Heart left ventricle (tissue), 16 donors: ENCODE results near the gene RAI2. TPM values are rescaled to one million over a fixed set of nuclear protein-coding genes. Genes with fewer than 3 reads are reported as not detected.

ENCODE experiments used
- ATAC-seq, 4 donors: fragments of 200-7000 bp; cut with Tn5 transposase; one replicate each; pipeline ENCODE4 v1.9.1; 2020 to 2022; ENCODE audit warnings: moderate library complexity in 4 of 4, mild to moderate bottlenecking in 3 of 4, moderate number of reproducible peaks in 1 of 4
- DNase-seq, 5 donors: peaks; one replicate each; pipeline ENCODE4 v3.0.0-alpha.2; 2020
- H3K27ac ChIP-seq, 12 donors: fragments of 200-600 bp; sonication (generic) in 4 of 12; one replicate each; pipeline versions ENCODE4 v1.5.0 to v1.8.0; 2016 to 2022; ENCODE audit warnings: mild to moderate bottlenecking in 2 of 12
- H3K27me3 ChIP-seq, 9 donors: fragments of 200-600 bp; sonication (generic) in 2 of 9; one replicate each; pipeline versions ENCODE4 v1.5.1 to v1.8.0; 2016 to 2022; ENCODE audit warnings: mild to moderate bottlenecking in 3 of 9
- H3K36me3 ChIP-seq, 9 donors: fragments of 200-600 bp; sonication (generic) in 2 of 9; one replicate each; pipeline versions ENCODE4 v1.5.0 to v1.8.0; 2018 to 2022; ENCODE audit warnings: mild to moderate bottlenecking in 2 of 9
- H3K4me1 ChIP-seq, 12 donors: fragments of 200-600 bp; sonication (generic) in 4 of 12; one replicate each; pipeline versions ENCODE4 v1.5.0 to v1.8.0; 2016 to 2022; ENCODE audit warnings: mild to moderate bottlenecking in 3 of 12
- H3K4me3 ChIP-seq, 12 donors: fragments of 200-600 bp; sonication (generic) in 4 of 12; one replicate each; pipeline versions ENCODE4 v1.5.0 to v1.8.0; 2017 to 2022; ENCODE audit warnings: mild to moderate bottlenecking in 9 of 12, moderate library complexity in 4 of 12
- H3K9me3 ChIP-seq, 12 donors: fragments of 200-600 bp; sonication (generic) in 4 of 12; one replicate each; pipeline versions ENCODE4 v1.5.0 to v1.8.0; 2016 to 2022; ENCODE audit warnings: mild to moderate bottlenecking in 1 of 12
- POLR2A ChIP-seq, 2 donors: fragments of 450-650 bp; IDR thresholded peaks; one replicate each; pipeline ENCODE4 v1.6.1; 2017; ENCODE audit warnings: antibody characterized with exemption in 2 of 2, mild to moderate bottlenecking in 2 of 2, moderate library complexity in 2 of 2
- WGBS, 4 donors: extraction: QIAGEN DNeasy Blood & Tissue Kit in 2 of 4; methylation state at CpG; one replicate each; pipeline versions ENCODE4 v1.1.5 to v1.1.7; 2013 to 2018; 5-methylcytosine and 5-hydroxymethylcytosine counted together
- intact Hi-C, 10 donors: fragments of 100-400 bp; cut with DNase I; formaldehyde crosslinking; loops; one replicate each; pipeline versions ENCODE4 v1.11.1 to v1.14.2; 2022
- polyA plus RNA-seq, 2 donors: library from polyadenylated mRNA; stranded (reverse); fragments of 200-250 nt; gene quantifications; one replicate each; pipeline ENCODE4 v1.2.3, GENCODE V29; 2013
- total RNA-seq, 9 donors: library from RNA; depleted of rRNA in 2 of 9; stranded (reverse); fragments of >200 nt in 2 of 9; fragmentation: NEBNext Ultra II Directional in 3 of 9; extraction: Animal tissue kit (Norgen Biotek cat#: 25700) in 3 of 9; gene quantifications; one replicate each; pipeline versions ENCODE4 v1.1.0 to v1.2.4, GENCODE V29; 2016 to 2023
- TF ChIP-seq, protein P1 (sequence below), 12 donors: fragments of 200-600 bp; sonication (generic) in 4 of 12; IDR thresholded peaks; one replicate each; pipeline versions ENCODE4 v1.5.0 to v1.8.0; 2018 to 2022; ENCODE audit warnings: antibody characterized with exemption in 12 of 12, mild to moderate bottlenecking in 5 of 12
- donor health status: ischemic (EF 13 %, LVEDD 7.1; RV severe dilation, severe dysfunction).
- donor health status: healthy with polysubstance abuse.
- donor health status: DM: no; HTN: yes; CAD: no.
- donor health status: DM: no; HTN: no; CAD: no.
- donor health status: ischemic (EF 25% LVEDD 6.9; RV normal size, moderate dysfunction).
- donor health status: ischemic (EF 25% LVEDD 5.7; RV mildly dilated, moderate dysfunction).
- donor health status: healthy.
- donor health status: DM: yes; HTN: yes; CAD: no.
- donor health status: ischemic (EF 35%, LVEDD 5.7; RV mildly dilated, moderate dysfunction).
- donor health status: nonischemic (EF 11% LVEDD 7.7; RV severe dilation, severe dysfunction).
- donor health status: DM: yes; HTN: yes; CAD: no.
- donor health status: PGD.
- donor health status: ischemic (EF 29% LVEDD 5.4; RV normal size, mild dysfunction).
- donor health status: nonischemic (EF 23%, LVEDD 6.1; RV moderate dilation, normal function).

Gene RAI2
- total and polyA plus RNA-seq, 11 donors, result 16.2 to 31.3 (median 22.1) TPM

GRCh38 chrX:17820100-17820499, 41.0 kb downstream of the RAI2 start:
- no peak overlapping the region for H3K4me3 ChIP-seq
- intact Hi-C loops, result loop anchor here in 2 of 10 donors (5.0 kb wide), 2 partner anchors 37 to 42 kb away; partner anchors contain the start of gene RAI2 (in 1 of the 2)
- H3K9me3 ChIP-seq, result no peaks in the 10 kb centered on the region
- H3K27me3 ChIP-seq, result peaks cover 0 to 3% (median 0%) of the 10 kb centered on the region in 9 donors
- WGBS, 4 donors, result 36 to 45% (median 40%) methylated on average over 3 of the region's 3 CpGs
- no peaks in the 10 kb centered on the region for H3K36me3 ChIP-seq
- H3K4me1 ChIP-seq, result peaks cover 0 to 16% (median 2%) of the 10 kb centered on the region in 12 donors
- TF ChIP-seq, protein P1, sequence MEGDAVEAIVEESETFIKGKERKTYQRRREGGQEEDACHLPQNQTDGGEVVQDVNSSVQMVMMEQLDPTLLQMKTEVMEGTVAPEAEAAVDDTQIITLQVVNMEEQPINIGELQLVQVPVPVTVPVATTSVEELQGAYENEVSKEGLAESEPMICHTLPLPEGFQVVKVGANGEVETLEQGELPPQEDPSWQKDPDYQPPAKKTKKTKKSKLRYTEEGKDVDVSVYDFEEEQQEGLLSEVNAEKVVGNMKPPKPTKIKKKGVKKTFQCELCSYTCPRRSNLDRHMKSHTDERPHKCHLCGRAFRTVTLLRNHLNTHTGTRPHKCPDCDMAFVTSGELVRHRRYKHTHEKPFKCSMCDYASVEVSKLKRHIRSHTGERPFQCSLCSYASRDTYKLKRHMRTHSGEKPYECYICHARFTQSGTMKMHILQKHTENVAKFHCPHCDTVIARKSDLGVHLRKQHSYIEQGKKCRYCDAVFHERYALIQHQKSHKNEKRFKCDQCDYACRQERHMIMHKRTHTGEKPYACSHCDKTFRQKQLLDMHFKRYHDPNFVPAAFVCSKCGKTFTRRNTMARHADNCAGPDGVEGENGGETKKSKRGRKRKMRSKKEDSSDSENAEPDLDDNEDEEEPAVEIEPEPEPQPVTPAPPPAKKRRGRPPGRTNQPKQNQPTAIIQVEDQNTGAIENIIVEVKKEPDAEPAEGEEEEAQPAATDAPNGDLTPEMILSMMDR (IDR thresholded peaks at IDR 0.05), result no peak
- TF ChIP-seq POLR2A (IDR thresholded peaks at IDR 0.05), result no peak
- no peak overlapping the region for H3K27ac ChIP-seq
- DNase-seq (no peak), ATAC-seq (no peak)

GRCh38 chrX:17818726-17819125, 42.4 kb downstream of the RAI2 start:
- no peaks in the 10 kb centered on the region for H3K9me3 ChIP-seq
- TF ChIP-seq, protein P1 (IDR thresholded peaks at IDR 0.05), result no peak
- H3K27ac ChIP-seq, result no peak overlapping the region
- peaks cover 0 to 3% (median 0%) of the 10 kb centered on the region in 9 donors for H3K27me3 ChIP-seq
- H3K36me3 ChIP-seq, result no peaks in the 10 kb centered on the region
- ATAC-seq (peak in 2 of 4 donors; percentile 42 to 49), DNase-seq (no peak)
- WGBS, 4 donors, result 71 to 92% (median 82%) methylated on average over 7 to 11 of the region's 11 CpGs
- no peak overlapping the region for H3K4me3 ChIP-seq
- H3K4me1 ChIP-seq, result peaks cover 0 to 17% (median 2%) of the 10 kb centered on the region in 12 donors
- intact Hi-C loops, result loop anchor here in 5 of 10 donors (5.0 to 10.0 kb wide), 3 partner anchors 44 to 56 kb away; partner anchors contain the start of gene RAI2 (in 3 of the 5)

- Histone ChIP-seq H3K4me1 (peaks cover 0 to 20% (median 2%) of the 10 kb centered on the region in 12 donors), H3K36me3 (no peaks in the 10 kb centered on the region), H3K27me3 (peaks cover 0 to 3% (median 0%) of the 10 kb centered on the region in 9 donors), H3K27ac (peak overlapping the region in 2 of 12 donors; percentile 18 to 28), H3K9me3 (no peaks in the 10 kb centered on the region), H3K4me3 (no peak overlapping the region)
- DNase-seq (no peak), ATAC-seq (no peak)
- TF ChIP-seq, protein P1 (IDR thresholded peaks at IDR 0.05), result no peak
- no peak for TF ChIP-seq POLR2A (IDR thresholded peaks at IDR 0.05)
- 13 to 49% (median 30%) methylated on average over 1 of the region's 1 CpG for WGBS, 4 donors
- intact Hi-C loops, result loop anchor here in 5 of 10 donors (5.0 to 10.0 kb wide), 3 partner anchors 45 to 58 kb away; partner anchors contain the start of gene RAI2 (in 3 of the 5)
These were observed 43.8 kb downstream of the RAI2 start for GRCh38 chrX:17817251-17817650.

DNA sequence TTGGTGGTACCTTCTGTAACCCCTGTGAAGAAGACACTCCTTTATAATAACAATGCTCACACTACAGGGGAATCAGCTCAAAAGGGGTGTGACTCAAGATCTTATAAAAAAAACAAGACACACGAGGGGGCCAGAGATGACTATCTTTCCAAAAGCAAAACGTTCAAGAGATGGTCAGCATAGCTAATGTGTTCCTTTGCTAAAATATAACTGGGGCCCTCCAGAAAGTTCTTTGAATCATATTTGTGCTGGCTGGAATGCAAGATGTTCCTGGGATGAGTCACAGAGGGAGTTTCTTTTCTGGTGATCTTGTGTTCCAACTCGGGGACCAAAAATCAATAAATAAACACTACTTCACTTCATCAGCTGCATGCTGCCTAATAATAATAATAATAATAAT, 46.5 kb downstream of the RAI2 start:
- H3K4me1 ChIP-seq, result peaks cover 0 to 20% (median 2%) of the 10 kb centered on the region in 12 donors
- peak in 1 of 4 donors; percentile 11 for ATAC-seq
- WGBS, 4 donors, result 21 to 38% (median 29%) methylated on average over 3 of the region's 3 CpGs
- H3K27me3 ChIP-seq, result no peaks in the 10 kb centered on the region
- H3K9me3 ChIP-seq, result no peaks in the 10 kb centered on the region
- DNase-seq, result no peak
- no peak overlapping the region for H3K27ac ChIP-seq
- no peaks in the 10 kb centered on the region for H3K36me3 ChIP-seq
- H3K4me3 ChIP-seq, result no peak overlapping the region
- intact Hi-C loops, result loop anchor here in 5 of 10 donors (5.0 to 10.0 kb wide), 3 partner anchors 50 to 63 kb away; partner anchors contain the start of gene RAI2 (in 2 of the 5)
- no peak for TF ChIP-seq POLR2A (IDR thresholded peaks at IDR 0.05)
- TF ChIP-seq, protein P1 (IDR thresholded peaks at IDR 0.05), result no peak
